Liver (tissue), 9 donors: Measurements from ENCODE around the gene SPATA2L. TPM values are rescaled to one million over a fixed set of nuclear protein-coding genes. Genes with fewer than 3 reads are reported as not detected.

Experiments used
- DNase-seq: peaks from one replicate; pipeline ENCODE4 v3.0.0-alpha.2; 2017; ENCODE audit warnings: low spot score
- H3K27ac ChIP-seq, 2 donors: one replicate each; pipeline ENCODE4 v1.7.0; 2013; ENCODE audit warnings: inconsistent platforms in 2 of 2, low read length in 2 of 2, control low read depth in 1 of 2, low read depth in 1 of 2, mild to moderate bottlenecking in 1 of 2
- H3K27me3 ChIP-seq, 4 donors: one replicate each; pipeline versions ENCODE4 v1.6.1 to v1.7.0; 2013; ENCODE audit warnings: low read length in 3 of 4, inconsistent platforms in 1 of 4, mild to moderate bottlenecking in 1 of 4, moderate library complexity in 1 of 4; ENCODE audit not compliant: control insufficient read depth in 4 of 4, insufficient read depth in 4 of 4
- H3K36me3 ChIP-seq, 4 donors: one replicate each; pipeline versions ENCODE4 v1.6.1 to v1.7.0; 2013; ENCODE audit warnings: low read length in 3 of 4, mild to moderate bottlenecking in 3 of 4, low read depth in 1 of 4, moderate library complexity in 1 of 4; ENCODE audit not compliant: control insufficient read depth in 4 of 4, insufficient read depth in 3 of 4
- H3K4me1 ChIP-seq, 4 donors: one replicate each; pipeline versions ENCODE4 v1.6.1 to v1.7.0; 2013; ENCODE audit warnings: low read length in 3 of 4, mild to moderate bottlenecking in 3 of 4, moderate library complexity in 1 of 4; ENCODE audit not compliant: control insufficient read depth in 4 of 4, insufficient read depth in 4 of 4
- H3K4me3 ChIP-seq, 3 donors: one replicate each; pipeline versions ENCODE4 v1.6.1 to v1.7.0; 2013; ENCODE audit warnings: low read length in 3 of 3, control low read depth in 1 of 3, low read depth in 1 of 3, mild to moderate bottlenecking in 1 of 3
- H3K9ac ChIP-seq, 2 donors: one replicate each; pipeline ENCODE4 v1.7.0; 2013; ENCODE audit warnings: low read length in 2 of 2, mild to moderate bottlenecking in 2 of 2, moderate library complexity in 2 of 2, control low read depth in 1 of 2, low read depth in 1 of 2
- H3K9me3 ChIP-seq, 4 donors: one replicate each; pipeline versions ENCODE4 v1.6.1 to v1.7.0; 2013; ENCODE audit warnings: low read length in 3 of 4; ENCODE audit not compliant: control insufficient read depth in 4 of 4
- CTCF ChIP-seq: fragments of 150-350 bp; IDR thresholded peaks from 2 replicates; pipeline ENCODE4 v1.5.1; 2017; ENCODE audit warnings: improper control_type of control experiment, low read depth, low read length; ENCODE audit not compliant: missing input control
- EGR1 ChIP-seq, 2 donors: IDR thresholded peaks; 2 replicates each; pipeline ENCODE4 v1.6.1; 2016 to 2018; ENCODE audit warnings: antibody characterized with exemption in 2 of 2, low read depth in 2 of 2
- FOXA1 ChIP-seq: IDR thresholded peaks from 2 replicates; pipeline ENCODE4 v1.6.1; 2016; ENCODE audit warnings: antibody characterized with exemption
- GABPA ChIP-seq, 2 donors: IDR thresholded peaks in 1 of 2; conservative IDR thresholded peaks in 1 of 2; 2 replicates each; pipeline ENCODE4 v1.6.1; 2016; ENCODE audit warnings: antibody characterized with exemption in 2 of 2, mild to moderate bottlenecking in 1 of 2, moderate library complexity in 1 of 2
- HNF4G ChIP-seq: IDR thresholded peaks from 2 replicates; pipeline ENCODE4 v1.6.1; 2016; ENCODE audit warnings: antibody characterized with exemption
- JUND ChIP-seq, 2 donors: IDR thresholded peaks; 2 replicates each; pipeline ENCODE4 v1.6.1; 2016; ENCODE audit warnings: antibody characterized with exemption in 2 of 2
- NR2F2 ChIP-seq: IDR thresholded peaks from 2 replicates; pipeline ENCODE4 v1.6.1; 2016; ENCODE audit warnings: antibody characterized with exemption
- RAD21 ChIP-seq, 2 donors: IDR thresholded peaks; 2 replicates each; pipeline ENCODE4 v1.6.1; 2016; ENCODE audit warnings: antibody characterized with exemption in 2 of 2, mild to moderate bottlenecking in 2 of 2
- SP1 ChIP-seq: IDR thresholded peaks from 2 replicates; pipeline ENCODE4 v1.6.1; 2018; ENCODE audit warnings: antibody characterized with exemption, mild to moderate bottlenecking
- TAF1 ChIP-seq: conservative IDR thresholded peaks from 2 replicates; pipeline ENCODE4 v1.6.1; 2016; ENCODE audit warnings: antibody characterized with exemption, mild to moderate bottlenecking
- YY1 ChIP-seq: IDR thresholded peaks from 2 replicates; pipeline ENCODE4 v1.6.1; 2016; ENCODE audit warnings: antibody characterized with exemption, mild to moderate bottlenecking
- ZBTB33 ChIP-seq: IDR thresholded peaks from 2 replicates; pipeline ENCODE4 v1.6.1; 2016; ENCODE audit warnings: antibody characterized with exemption
- WGBS: extraction: QIAGEN DNeasy Blood & Tissue Kit; methylation state at CpG from one replicate; pipeline ENCODE4 v1.1.7; 2013; 5-methylcytosine and 5-hydroxymethylcytosine counted together
- polyA plus RNA-seq, 2 donors: library from polyadenylated mRNA; stranded (reverse) in 1 of 2; unstranded in 1 of 2; fragments of 200-250 nt in 1 of 2; fragments of >200 nt in 1 of 2; fragmentation: Nextera tagmentation in 1 of 2; extraction: Ambion mirVana in 1 of 2; gene quantifications; one replicate each; pipeline versions ENCODE4 v1.2.1 to v1.2.3, GENCODE V29; 2013 to 2015
- total RNA-seq, 2 donors: library from RNA; depleted of rRNA; stranded (reverse); fragments of >200 nt; gene quantifications; one replicate each; pipeline ENCODE4 v1.2.3, GENCODE V29; 2014
- donor health status: healthy.
- donor health status: healthy.
- donor health status: healthy.
- donor health status: healthy.
- donor health status: healthy.

Gene SPATA2L
- total and polyA plus RNA-seq, 4 donors, result 4.6 to 11.3 (median 6.9) TPM

- Histone ChIP-seq H3K9me3 (no peaks in the 10 kb centered on the region), H3K27me3 (no peaks in the 10 kb centered on the region), H3K4me1 (peaks cover 4 to 26% (median 21%) of the 10 kb centered on the region in 4 donors), H3K36me3 (peaks cover 10 to 55% (median 33%) of the 10 kb centered on the region in 4 donors), H3K9ac (no peak overlapping the region), H3K4me3 (no peak overlapping the region), H3K27ac (peak overlapping the region in 1 of 2 donors; percentile 8)
- TF ChIP-seq CTCF (no peak), NR2F2 (no peak), TAF1 (no peak), SP1 (no peak), FOXA1 (no peak), HNF4G (no peak), ZBTB33 (no peak), JUND (IDR thresholded peaks at IDR 0.05) (no peak), GABPA (IDR thresholded peaks at IDR 0.05 in 1 of 2, conservative IDR thresholded peaks at IDR 0.05 in 1 of 2) (no peak), RAD21 (IDR thresholded peaks at IDR 0.05) (no peak)
- DNase-seq, result no peak
- WGBS, result 92% methylated on average over 18 of the region's 18 CpGs
Measured at GRCh38 chr16:89729293-89729692, 27.8 kb upstream of the SPATA2L start.

- H3K4me3 ChIP-seq, result no peak overlapping the region
- 88% methylated on average over 17 of the region's 17 CpGs for WGBS
- H3K27me3 ChIP-seq, result no peaks in the 10 kb centered on the region
- peaks cover 2 to 53% (median 28%) of the 10 kb centered on the region in 4 donors for H3K36me3 ChIP-seq
- no peak overlapping the region for H3K9ac ChIP-seq
- H3K4me1 ChIP-seq, result peaks cover 9 to 41% (median 34%) of the 10 kb centered on the region in 4 donors
- TF ChIP-seq EGR1 (IDR thresholded peaks at IDR 0.05; ENCODE audit: low read depth in 2 of 2) (no peak), YY1 (no peak), NR2F2 (no peak), SP1 (no peak), TAF1 (no peak)
- no peak for DNase-seq
- H3K9me3 ChIP-seq, result no peaks in the 10 kb centered on the region
- no peak overlapping the region for H3K27ac ChIP-seq
Measured at GRCh38 chr16:89727406-89728120, 26.1 kb upstream of the SPATA2L start.
